HG03095 (cell line): Measurements from ENCODE around the gene PKD1L1.
"Not testable (repeated sequence)": the region's sequence is repeated elsewhere in the genome, so short reads cannot be mapped to it uniquely, and the experiment has no call there.

ENCODE experiments used
- ATAC-seq: cut with Tn5 transposase; IDR thresholded peaks from one replicate; pipeline ENCODE4 v1.9.1; 2021; ENCODE audit warnings: moderate library complexity; ENCODE audit not compliant: unreplicated experiment

The PKD1L1 gene

GRCh38 chr7:47948141-47948790 lies at the start of gene PKD1L1:
Gene PKD1L1 (minus strand): TSS chr7:47948466. CDS start chr7:47948440, 26 bp downstream.
- ATAC-seq = no peak

- no peak for ATAC-seq
These were observed 44.2 kb upstream of the PKD1L1 start for GRCh38 chr7:47992446-47992845.

GRCh38 chr7:47991741-47992311 lies 43.6 kb upstream of the PKD1L1 start:
- ATAC-seq = peak; percentile 99

- no peak for ATAC-seq
These were observed 43.0 kb upstream of the PKD1L1 start for GRCh38 chr7:47991270-47991669.

- ATAC-seq = no peak
These were observed 42.3 kb upstream of the PKD1L1 start for GRCh38 chr7:47990592-47990991.

- ATAC-seq = not testable (repeated sequence)
These were observed 41.5 kb upstream of the PKD1L1 start for GRCh38 chr7:47989607-47990400.

- no peak for ATAC-seq
These were observed 40.5 kb upstream of the PKD1L1 start for GRCh38 chr7:47988496-47989386.

- no peak for ATAC-seq
These were observed 34.3 kb upstream of the PKD1L1 start for GRCh38 chr7:47982610-47983009.

- not testable (repeated sequence) for ATAC-seq
These were observed 32.4 kb upstream of the PKD1L1 start for GRCh38 chr7:47980648-47981047.

- ATAC-seq = no peak
These were observed 31.5 kb upstream of the PKD1L1 start for GRCh38 chr7:47979832-47980181.

GRCh38 chr7:47979145-47979831 lies 31.0 kb upstream of the PKD1L1 start, which contains the start of gene HUS1:
Gene HUS1 (minus strand): TSS chr7:47979615. CDS start chr7:47979519, 96 bp downstream.
- ATAC-seq = peak; percentile 98

- no peak for ATAC-seq
These were observed 30.5 kb upstream of the PKD1L1 start for GRCh38 chr7:47978790-47979144.

GRCh38 chr7:47973739-47974138 lies 25.5 kb upstream of the PKD1L1 start:
- no peak for ATAC-seq

GRCh38 chr7:47970761-47971160 lies 22.5 kb upstream of the PKD1L1 start:
- no peak for ATAC-seq

- ATAC-seq = peak; percentile 76
These were observed 20.8 kb upstream of the PKD1L1 start for GRCh38 chr7:47968847-47969774.

- ATAC-seq = no peak
These were observed 19.4 kb upstream of the PKD1L1 start for GRCh38 chr7:47967708-47968107.

GRCh38 chr7:47967123-47967522 lies 18.9 kb upstream of the PKD1L1 start:
- ATAC-seq = no peak

GRCh38 chr7:47965456-47965855 lies 17.2 kb upstream of the PKD1L1 start:
- ATAC-seq = no peak

GRCh38 chr7:47962262-47962661 lies 14.0 kb upstream of the PKD1L1 start:
- no peak for ATAC-seq
